Measurements from ENCODE around the gene ZNF844.
A peak's percentile ranks its signal among the peaks of the same experiment; 100 is the strongest.
"Not testable (repeated sequence)": the region's sequence is repeated elsewhere in the genome, so short reads cannot be mapped to it uniquely, and the experiment has no call there.

The ZNF844 gene

GRCh38 chr19:12064590-12065538, at the start of gene ZNF844:
ZNF844 (plus strand) TSS chr19:12064731; CDS start chr19:12064874, 143 bp downstream.
- DNase-seq, result no peak

DNA sequence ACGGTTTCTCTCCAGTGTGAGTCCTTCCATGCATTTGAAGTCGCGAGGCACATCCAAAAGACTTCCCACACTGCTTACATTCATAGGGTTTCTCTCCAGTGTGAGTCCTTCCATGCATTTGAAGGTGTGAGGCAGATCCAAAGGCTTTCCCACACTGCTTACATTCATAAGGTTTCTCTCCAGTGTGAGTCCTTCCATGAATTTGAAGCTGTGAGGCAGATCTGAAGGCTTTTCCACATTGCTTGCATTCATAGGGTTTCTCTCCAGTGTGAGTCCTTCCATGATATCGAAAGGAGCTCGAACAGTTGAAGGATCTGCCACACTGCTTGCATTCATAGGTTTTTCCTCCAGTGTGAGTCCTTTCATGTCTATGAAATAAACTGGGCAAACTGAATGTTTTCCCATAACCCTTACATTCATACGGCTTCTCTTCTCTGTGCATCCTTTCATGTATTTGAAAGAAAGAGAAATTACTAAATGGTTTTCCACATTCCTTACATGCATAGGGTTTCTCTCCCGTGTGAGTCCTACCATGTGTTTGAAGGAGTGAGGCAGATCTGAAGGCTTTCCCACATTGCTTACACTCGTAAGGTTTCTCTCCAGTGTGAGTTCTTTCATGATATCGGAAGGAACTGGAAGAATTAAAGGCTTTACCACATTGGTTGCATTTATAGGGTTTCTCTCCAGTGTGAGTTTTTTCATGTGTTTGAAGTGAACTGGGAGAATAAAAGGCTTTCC, 49.3 kb upstream of the ZNF844 start:
- DNase-seq, result no peak

DNA sequence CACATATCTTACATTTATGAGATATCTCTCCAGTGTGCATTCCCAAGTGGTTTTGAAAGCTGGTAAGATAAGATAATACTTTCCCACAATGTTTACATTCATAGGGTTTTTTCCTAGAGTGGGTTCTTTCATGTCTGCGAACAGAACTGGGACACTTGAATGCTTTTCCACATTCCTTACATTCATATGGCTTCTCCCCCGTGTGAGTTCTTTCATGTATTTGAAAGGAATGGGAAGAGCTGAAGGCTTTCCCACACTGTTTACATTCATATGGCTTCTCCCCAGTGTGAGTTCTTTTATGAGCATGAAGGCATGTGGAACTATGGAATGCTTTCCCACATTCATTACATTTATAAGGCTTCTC, 48.8 kb upstream of the ZNF844 start:
- no peak for DNase-seq

DNA sequence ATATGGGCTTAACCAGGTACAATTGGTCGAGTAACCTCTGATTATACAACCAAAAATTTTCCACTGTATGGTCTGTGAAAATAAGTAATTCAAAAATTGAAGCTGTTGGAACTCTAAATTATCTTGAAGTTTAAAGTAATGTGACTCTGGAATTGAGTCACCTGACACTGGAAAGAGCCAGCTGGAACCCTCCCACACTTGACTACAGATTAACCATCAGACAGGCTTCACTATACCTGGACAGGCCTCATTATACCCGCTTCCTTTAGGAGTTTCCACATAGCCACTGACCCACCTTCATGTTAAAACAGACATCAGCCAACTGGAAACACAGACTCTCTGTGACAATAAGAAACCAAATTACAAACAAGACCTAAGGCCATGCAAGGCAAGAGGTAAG, 30.3 kb upstream of the ZNF844 start:
- no peak for DNase-seq

- no peak for DNase-seq
These were observed 29.9 kb upstream of the ZNF844 start for GRCh38 chr19:12034620-12035019.

DNA sequence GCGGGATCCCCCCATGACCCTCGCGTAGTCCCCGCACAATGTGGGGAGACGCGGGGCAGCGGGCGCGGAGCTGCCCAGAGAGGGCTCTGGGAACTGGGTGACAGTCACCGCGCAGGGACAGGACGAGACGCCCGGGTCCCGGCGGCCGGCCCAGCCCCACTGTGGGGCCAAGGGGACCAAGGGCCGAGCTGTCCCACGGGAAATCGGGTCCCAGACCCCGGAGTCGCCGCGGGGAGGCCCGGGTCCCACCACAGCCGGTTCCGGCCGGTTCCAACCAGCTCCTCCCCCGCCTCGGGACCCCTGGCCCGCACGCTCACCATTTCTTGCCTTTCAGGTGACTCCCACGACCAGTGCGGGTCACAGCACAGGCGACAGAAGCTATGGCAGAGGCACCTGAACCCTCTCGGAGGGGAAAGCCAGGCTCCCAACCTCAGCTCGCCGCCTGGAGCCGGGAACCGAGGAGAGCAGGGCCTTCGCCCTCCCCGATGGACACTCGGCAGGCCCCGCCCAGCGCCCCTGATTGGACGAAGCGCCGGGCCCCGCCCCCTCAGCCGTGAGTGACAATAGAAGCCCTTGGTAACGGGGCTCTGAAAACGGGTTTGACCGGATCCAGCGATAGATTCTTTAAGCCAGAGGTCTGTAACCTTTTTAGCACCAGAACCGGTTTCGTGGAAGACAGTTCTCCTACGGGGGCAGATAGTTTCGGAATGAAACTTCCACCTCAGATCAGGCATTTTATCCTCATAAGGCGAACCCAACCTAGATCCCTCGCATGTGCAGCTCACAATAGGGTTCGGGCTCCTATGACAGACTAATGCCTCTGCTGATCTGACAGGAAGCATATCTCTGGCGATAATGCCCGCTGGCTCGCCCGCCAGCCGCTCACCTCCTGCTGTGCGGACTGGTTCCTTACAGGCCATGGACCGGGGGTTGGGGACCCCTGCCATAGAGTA, 29.0 kb upstream of the ZNF844 start, which contains the start of gene ZNF433:
TSS of gene ZNF433 (minus strand) at position 460 of the 953 bp plus-strand sequence. CDS start at position 320, 140 bp downstream.
- DNase-seq, result peak; percentile 90 to 93

DNA sequence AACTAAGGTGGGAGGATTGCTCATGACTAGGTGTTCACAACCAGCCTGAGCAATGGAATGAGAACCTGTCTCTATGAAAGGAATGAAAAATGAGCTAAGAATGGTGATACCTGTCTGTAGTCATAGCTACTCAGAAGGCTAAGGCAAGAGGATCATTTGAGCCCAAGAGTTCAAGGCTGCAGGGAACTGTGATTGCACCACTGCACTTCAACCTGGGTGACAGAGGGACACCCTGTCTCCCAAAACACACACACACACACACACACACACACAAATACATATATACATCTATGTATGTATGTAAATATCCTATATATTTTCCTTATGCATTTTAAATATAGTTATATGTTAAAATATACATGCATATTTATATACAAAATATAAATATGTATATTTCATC, 21.6 kb upstream of the ZNF844 start:
- DNase-seq, result no peak

- DNase-seq, result no peak
These were observed 20.6 kb upstream of the ZNF844 start for GRCh38 chr19:12043752-12044422.

DNA sequence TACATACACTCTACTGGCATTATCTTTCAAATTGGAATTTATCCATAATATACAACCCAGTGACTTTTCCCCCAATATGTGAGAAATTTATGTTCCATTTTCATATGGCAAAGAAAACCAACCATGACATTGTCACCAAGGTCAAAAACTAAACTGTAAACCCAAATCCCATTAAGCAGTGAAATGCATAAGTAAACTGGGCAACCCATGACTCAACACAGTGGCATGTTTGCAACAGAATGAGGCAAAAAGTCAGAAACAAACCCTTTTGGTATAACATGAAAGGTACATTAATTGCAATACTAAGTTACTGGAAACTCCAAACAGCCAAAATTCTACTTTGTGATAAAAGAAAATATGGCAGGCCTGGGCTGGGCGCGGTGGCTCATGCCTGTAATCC, 16.7 kb upstream of the ZNF844 start:
- DNase-seq, result no peak

DNA sequence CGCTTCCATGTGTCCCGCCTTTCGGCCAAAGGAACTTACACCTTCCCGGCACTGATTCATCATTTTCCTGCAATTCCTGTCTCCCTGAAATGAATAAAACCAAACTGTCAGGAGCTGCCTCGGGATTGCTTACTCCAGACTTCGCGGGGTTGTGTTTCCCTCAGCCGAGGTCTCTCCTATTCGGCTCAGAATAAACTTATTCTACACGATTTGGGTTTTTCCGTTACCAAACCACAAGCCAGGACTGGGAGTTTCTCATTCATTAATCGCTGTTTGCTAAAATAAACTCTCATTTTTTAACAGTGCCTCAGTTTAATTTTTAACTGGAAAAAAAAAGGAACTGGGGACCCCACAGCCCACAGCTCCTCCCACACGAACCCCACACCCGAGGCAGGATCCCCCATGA, 12.4 kb upstream of the ZNF844 start:
- peak in 1 of 2 experiments; percentile 12 for DNase-seq

- peak; percentile 95 to 96 for DNase-seq
These were observed 11.9 kb upstream of the ZNF844 start, which contains the start of gene ZNF878 for GRCh38 chr19:12052497-12053169. ZNF878 (minus strand) TSS chr19:12052961; CDS start chr19:12052801, 160 bp downstream.

DNA sequence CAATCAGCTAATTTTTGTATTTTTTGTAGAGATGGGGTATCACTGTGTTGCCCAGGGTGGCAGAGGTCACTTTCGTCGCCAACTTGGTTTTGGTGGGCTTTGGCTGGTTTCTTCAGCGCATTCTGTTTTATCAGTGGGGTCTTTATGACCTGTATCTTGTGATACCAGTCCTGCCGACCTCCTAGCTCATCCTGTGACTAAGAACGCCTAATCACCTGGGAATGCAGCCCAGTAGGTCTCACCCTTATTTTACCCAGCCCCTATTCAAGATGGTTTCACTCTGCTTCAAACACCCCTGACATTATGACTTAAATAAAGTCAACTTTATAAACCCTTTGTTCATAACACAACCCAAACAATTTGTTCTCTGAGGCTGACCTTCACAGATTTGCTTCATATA, 8.7 kb upstream of the ZNF844 start:
- no peak for DNase-seq

DNA sequence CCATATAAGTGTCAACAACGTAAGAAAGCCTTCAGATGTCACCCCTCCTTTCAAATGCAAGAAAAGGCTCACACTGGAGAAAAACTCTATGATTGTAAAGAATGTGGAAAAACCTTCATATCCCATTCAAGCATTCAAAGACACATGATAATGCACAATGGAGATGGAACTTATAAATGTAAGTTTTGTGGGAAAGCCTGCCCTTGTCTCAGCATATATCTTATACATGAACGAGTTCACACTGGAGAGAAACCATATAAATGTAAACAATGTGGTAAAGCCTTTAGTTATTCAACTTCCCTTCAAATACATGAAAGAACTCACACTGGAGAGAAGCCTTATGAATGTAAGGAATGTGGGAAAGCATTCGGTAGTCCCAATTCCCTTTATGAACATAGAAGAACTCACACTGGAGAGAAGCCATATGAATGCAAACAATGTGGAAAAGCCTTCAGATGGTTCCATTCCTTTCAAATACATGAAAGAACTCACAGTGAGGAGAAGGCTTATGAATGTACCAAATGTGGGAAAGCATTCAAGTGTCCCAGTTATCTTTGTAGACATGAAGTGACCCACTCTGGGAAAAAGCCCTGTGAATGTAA, 11.1 kb downstream of the ZNF844 start:
- no peak for DNase-seq

GRCh38 chr19:12076331-12076730, 11.8 kb downstream of the ZNF844 start:
- DNase-seq, result not testable (repeated sequence)

DNA sequence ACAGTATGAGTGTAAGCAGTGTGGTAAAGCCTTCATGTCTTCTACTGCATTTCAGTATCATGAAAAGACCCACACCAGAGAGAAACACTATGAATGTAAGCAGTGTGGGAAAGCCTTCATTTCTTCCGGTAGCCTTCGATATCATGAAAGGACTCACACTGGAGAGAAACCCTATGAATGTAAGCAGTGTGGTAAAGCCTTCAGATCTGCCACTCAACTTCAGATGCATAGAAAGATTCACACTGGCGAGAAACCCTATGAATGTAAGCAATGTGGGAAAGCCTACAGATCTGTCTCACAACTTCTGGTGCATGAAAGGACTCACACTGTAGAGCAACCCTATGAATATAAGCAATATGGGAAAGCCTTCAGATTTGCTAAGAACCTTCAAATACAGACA, 12.8 kb downstream of the ZNF844 start:
- DNase-seq, result no peak

DNA sequence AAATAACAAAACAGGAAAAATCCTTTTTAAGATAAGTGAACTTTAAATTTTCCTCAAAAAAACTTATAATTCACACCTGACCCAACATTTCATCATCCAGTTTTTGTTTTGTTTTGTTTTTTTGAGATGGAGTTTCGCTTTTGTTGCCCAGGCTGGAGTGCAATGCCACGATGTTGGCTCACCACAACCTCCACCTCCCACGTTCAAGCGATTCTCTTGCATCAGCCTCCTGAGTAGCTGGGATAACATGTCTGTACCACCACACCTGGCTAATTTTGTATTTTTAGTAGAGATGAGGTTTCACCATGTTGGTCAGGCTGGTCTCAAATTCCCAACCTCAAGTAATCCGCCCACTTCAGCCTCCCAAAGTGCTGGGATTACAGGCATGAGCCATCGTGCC, 18.8 kb downstream of the ZNF844 start:
- not testable (repeated sequence) for DNase-seq

DNA sequence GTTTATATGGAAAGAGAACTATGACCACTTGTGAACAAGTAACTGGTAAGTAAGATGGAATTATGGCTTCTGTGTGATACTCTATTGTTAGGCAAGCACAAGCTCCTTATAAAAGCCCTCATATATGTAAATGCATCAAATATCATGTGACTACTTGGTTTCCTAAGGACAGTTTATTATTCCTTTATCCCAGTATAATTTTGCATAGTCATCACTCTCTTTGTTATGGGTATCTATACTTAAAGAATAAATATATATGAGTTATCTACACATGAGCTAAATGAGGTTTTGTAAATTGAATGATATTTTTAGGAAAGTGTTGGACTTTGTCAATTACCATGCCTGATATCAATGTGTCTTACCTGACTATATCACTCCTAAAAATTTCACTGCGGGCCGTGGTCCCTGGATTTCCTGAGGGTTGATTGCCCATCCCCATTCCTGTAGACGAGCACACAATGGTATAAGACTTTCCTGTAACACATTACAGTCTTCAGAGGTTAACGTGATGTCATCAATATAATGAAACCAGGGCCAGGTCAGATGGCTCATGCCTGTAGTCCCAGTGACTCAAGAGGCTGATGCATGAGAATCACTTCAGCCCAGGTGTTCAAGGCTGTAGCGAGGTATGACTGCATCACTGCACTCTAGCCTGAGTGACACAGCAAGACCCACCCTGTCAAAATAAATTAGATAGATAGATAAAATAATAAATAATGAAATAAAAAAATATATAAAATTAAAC, 20.7 kb downstream of the ZNF844 start:
- no peak for DNase-seq

DNA sequence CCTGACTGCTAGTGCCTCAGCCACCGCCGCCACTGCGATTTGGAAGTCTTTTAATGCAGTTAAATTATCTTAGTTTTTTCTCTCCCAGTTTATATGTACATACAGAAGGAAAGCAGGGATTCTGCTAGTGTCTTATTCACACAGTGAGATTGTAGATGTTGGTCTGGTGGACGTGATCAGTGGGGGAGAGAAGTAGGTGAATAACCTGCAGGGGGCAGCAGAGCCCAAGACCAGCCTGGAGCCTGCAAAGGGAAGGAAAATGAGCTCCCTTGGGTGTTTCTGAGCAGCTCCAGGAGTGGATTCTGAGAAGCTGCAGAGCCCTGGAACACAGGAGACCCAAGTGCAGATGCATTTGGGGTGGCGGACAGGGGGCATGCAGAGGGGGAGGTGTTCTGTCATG, 26.3 kb downstream of the ZNF844 start:
- DNase-seq, result peak; percentile 6 to 25

DNA sequence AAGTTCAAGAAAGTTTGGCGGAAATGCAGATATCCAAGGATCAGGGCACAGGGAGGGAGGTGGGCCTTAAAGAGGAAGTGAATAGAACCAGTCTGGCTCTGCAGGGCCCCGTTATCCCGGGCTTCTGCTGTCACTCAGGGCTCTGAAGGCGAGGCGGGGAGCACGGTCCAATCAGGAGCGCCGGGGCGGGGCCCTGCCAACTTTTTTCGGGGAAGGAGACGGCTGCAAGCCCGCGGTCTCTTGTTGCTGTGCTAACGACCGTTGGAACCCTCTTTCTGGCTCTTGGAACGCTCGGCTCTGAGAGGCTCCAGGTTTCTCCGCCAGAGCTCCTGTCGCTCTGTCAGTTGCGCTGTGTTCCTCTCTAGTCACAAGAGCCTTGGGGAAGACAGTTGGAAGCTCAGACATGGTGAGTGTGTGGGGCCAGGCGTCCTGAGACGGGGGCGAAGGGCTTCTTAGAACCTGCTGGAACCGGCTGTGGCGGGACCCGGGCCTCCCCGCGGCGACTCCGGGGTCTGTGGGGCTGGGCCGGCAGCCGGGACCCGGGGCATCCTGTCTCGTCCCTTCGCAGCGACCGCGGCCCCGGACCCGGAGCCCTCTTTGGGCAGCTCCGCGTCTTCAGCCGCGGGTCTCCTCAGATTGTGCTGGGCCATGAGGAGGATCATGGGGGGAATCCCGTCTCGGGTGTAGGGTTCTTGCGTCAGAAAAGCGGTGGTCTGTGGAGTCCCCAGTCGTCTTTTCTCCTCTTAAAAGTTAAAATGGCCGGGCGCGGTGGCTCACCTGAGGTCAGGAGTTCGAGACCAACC, 27.7 kb downstream of the ZNF844 start:
- DNase-seq, result no peak
